HepG2 (cell line): Measurements from ENCODE around the gene ARL2. TPM values are rescaled to one million over a fixed set of nuclear protein-coding genes. Genes with fewer than 3 reads are reported as not detected.

Experiments used
- AKAP8 ChIP-seq: sonication (generic); formaldehyde crosslinking; IDR thresholded peaks from 2 replicates; pipeline ENCODE4 v1.5.1; 2020; ENCODE audit warnings: mild to moderate bottlenecking, missing genetic modification reagents
- DNMT1 ChIP-seq: sonication (generic); formaldehyde crosslinking; IDR thresholded peaks from 2 replicates; pipeline ENCODE4 v1.5.1; 2020; ENCODE audit warnings: mild to moderate bottlenecking, missing genetic modification reagents
- DZIP1 ChIP-seq: sonication (generic); formaldehyde crosslinking; IDR thresholded peaks from 2 replicates; pipeline ENCODE4 v1.5.0; 2020; ENCODE audit warnings: mild to moderate bottlenecking, missing genetic modification reagents
- FOXA1 ChIP-seq, 2 experiments: fragments of 450-650 bp in 1 of 2; sonication (generic) in 1 of 2; formaldehyde crosslinking in 1 of 2; IDR thresholded peaks; 2 replicates each; pipeline versions ENCODE4 v1.4.0 to v1.6.1; 2016 to 2020; ENCODE audit warnings: missing genetic modification reagents in 1 of 2
- IRF2 ChIP-seq: IDR thresholded peaks from 2 replicates; pipeline ENCODE4 v1.6.1; 2018; ENCODE audit warnings: missing genetic modification reagents, missing compliant biosample characterization
- NCOA1 ChIP-seq: sonication (generic); formaldehyde crosslinking; IDR thresholded peaks from 2 replicates; pipeline ENCODE4 v1.9.0; 2021; ENCODE audit warnings: missing genetic modification reagents
- POGZ ChIP-seq: sonication (generic); formaldehyde crosslinking; IDR thresholded peaks from 2 replicates; pipeline ENCODE4 v1.4.0; 2020; ENCODE audit warnings: mild to moderate bottlenecking, missing genetic modification reagents
- RARA ChIP-seq: IDR thresholded peaks from 2 replicates; pipeline ENCODE4 v1.6.1; 2016; ENCODE audit warnings: missing genetic modification reagents, missing compliant biosample characterization
- SATB2 ChIP-seq: sonication (generic); formaldehyde crosslinking; IDR thresholded peaks from 2 replicates; pipeline ENCODE4 v1.5.0; 2020; ENCODE audit warnings: missing genetic modification reagents
- SP2 ChIP-seq: sonication (generic); formaldehyde crosslinking; IDR thresholded peaks from 2 replicates; pipeline ENCODE4 v1.5.1; 2020; ENCODE audit warnings: mild to moderate bottlenecking, missing genetic modification reagents
- SRSF1 ChIP-seq: fragments of 200-400 bp; formaldehyde crosslinking; optimal IDR thresholded peaks from 2 replicates; pipeline ENCODE3; 2017; ENCODE audit warnings: mild to moderate bottlenecking, low read depth, low read length, moderate library complexity
- THYN1 ChIP-seq: sonication (generic); formaldehyde crosslinking; IDR thresholded peaks from 2 replicates; pipeline ENCODE4 v1.8.1; 2023; ENCODE audit warnings: low read depth, mild to moderate bottlenecking, moderate library complexity, missing genetic modification reagents, borderline replicate concordance
- ZBTB7B ChIP-seq: sonication (generic); formaldehyde crosslinking; IDR thresholded peaks from 2 replicates; pipeline ENCODE4 v1.4.0; 2020; ENCODE audit warnings: missing genetic modification reagents
- ZGPAT ChIP-seq: IDR thresholded peaks from 2 replicates; pipeline ENCODE4 v1.6.1; 2016; ENCODE audit warnings: mild to moderate bottlenecking
- ZNF251 ChIP-seq: sonication (generic); formaldehyde crosslinking; IDR thresholded peaks from 2 replicates; pipeline ENCODE4 v1.9.0; 2021; ENCODE audit warnings: mild to moderate bottlenecking, missing genetic modification reagents
- ZNF383 ChIP-seq: sonication (generic); formaldehyde crosslinking; IDR thresholded peaks from 2 replicates; pipeline ENCODE4 v1.4.0; 2020; ENCODE audit warnings: missing genetic modification reagents, mild to moderate bottlenecking, borderline replicate concordance
- ZNF430 ChIP-seq: sonication (generic); formaldehyde crosslinking; IDR thresholded peaks from 2 replicates; pipeline ENCODE4 v1.9.0; 2021; ENCODE audit warnings: mild to moderate bottlenecking, missing genetic modification reagents
- ZNF441 ChIP-seq: sonication (generic); formaldehyde crosslinking; IDR thresholded peaks from 2 replicates; pipeline ENCODE4 v1.7.0; 2021; ENCODE audit warnings: missing genetic modification reagents, borderline replicate concordance
- ZNF512B ChIP-seq: sonication (generic); formaldehyde crosslinking; IDR thresholded peaks from 2 replicates; pipeline ENCODE4 v1.5.1; 2020; ENCODE audit warnings: missing genetic modification reagents, mild to moderate bottlenecking, borderline replicate concordance
- ZNF614 ChIP-seq: IDR thresholded peaks from 2 replicates; pipeline ENCODE4 v1.6.1; 2018; ENCODE audit warnings: missing biosample characterization, missing genetic modification reagents, inconsistent platforms, borderline replicate concordance
- ZNF616 ChIP-seq: sonication (generic); formaldehyde crosslinking; IDR thresholded peaks from 2 replicates; pipeline ENCODE4 v1.5.0; 2020; ENCODE audit warnings: low read depth, mild to moderate bottlenecking, missing genetic modification reagents
- ZNF629 ChIP-seq: sonication (generic); formaldehyde crosslinking; conservative IDR thresholded peaks from 2 replicates; pipeline ENCODE4 v1.5.0; 2020; ENCODE audit warnings: missing genetic modification reagents
- ZNF678 ChIP-seq: sonication (generic); formaldehyde crosslinking; IDR thresholded peaks from 2 replicates; pipeline ENCODE4 v1.4.0; 2020; ENCODE audit warnings: mild to moderate bottlenecking, missing genetic modification reagents
- ZNF782 ChIP-seq: sonication (generic); formaldehyde crosslinking; IDR thresholded peaks from 2 replicates; pipeline ENCODE4 v1.4.0; 2020; ENCODE audit warnings: missing genetic modification reagents, mild to moderate bottlenecking, borderline replicate concordance
- polyA plus RNA-seq, 8 experiments: library from polyadenylated mRNA; depleted of rRNA in 3 of 8; stranded (reverse) in 7 of 8; unstranded in 1 of 8; fragments of >200 nt; fragmentation: Illumina TruSeq in 4 of 8; extraction: Trizol in 4 of 8; gene quantifications; 2 replicates each; pipeline versions ENCODE4 v1.2.1 to v1.2.3, GENCODE V29; 2011 to 2016; ENCODE audit warnings: low read depth in 4 of 8, missing spikeins in 1 of 8, mixed read lengths in 1 of 8; ENCODE audit not compliant: insufficient read depth in 1 of 8
- total RNA-seq, 5 experiments: library from RNA; depleted of rRNA; stranded (reverse); fragments of >200 nt; fragmentation: Illumina TruSeq; extraction: Trizol; gene quantifications; 2 replicates each; pipeline ENCODE4 v1.2.3, GENCODE V29; 2016; ENCODE audit warnings: low read depth in 1 of 5

The ARL2 gene
- total and polyA plus RNA-seq, 2 of the 13 experiments (the other 11 are each of a cell fraction or from before 2014, with no cell fraction given) = 82.9 to 84.4 TPM

GRCh38 chr11:64987998-64988854, 25.7 kb upstream of the ARL2 start (continued):
- no peak for TF ChIP-seq ZNF614
- TF ChIP-seq NCOA1 (CRISPR knock-in tag) = no peak
- TF ChIP-seq ZNF383 (CRISPR knock-in tag) = no peak
- no peak for TF ChIP-seq SP2 (CRISPR knock-in tag)
- TF ChIP-seq ZNF430 = no peak
- no peak for TF ChIP-seq FOXA1 (IDR thresholded peaks at IDR 0.05)
- TF ChIP-seq FOXA1 (CRISPR knock-in tag; IDR thresholded peaks at IDR 0.05) = no peak
- no peak for TF ChIP-seq SRSF1
- no peak for TF ChIP-seq IRF2
- no peak for TF ChIP-seq ZNF616 (CRISPR knock-in tag)
- no peak for TF ChIP-seq ZNF512B (CRISPR knock-in tag)
- no peak for TF ChIP-seq DZIP1 (CRISPR knock-in tag)
- peak; percentile 44; the same call in 1 of the 2 replicates for TF ChIP-seq ZBTB7B (CRISPR knock-in tag)
- peak; percentile 53; the same call in 1 of the 2 replicates for TF ChIP-seq AKAP8 (CRISPR knock-in tag)
- TF ChIP-seq DNMT1 (CRISPR knock-in tag) = no peak
- TF ChIP-seq SATB2 (CRISPR knock-in tag) = no peak
- TF ChIP-seq RARA (CRISPR knock-in tag) = 0 out of 2 replicates have a peak, but pooled peaks have one; percentile 6
- TF ChIP-seq ZNF629 (CRISPR knock-in tag) = no peak
- no peak for TF ChIP-seq POGZ (CRISPR knock-in tag)
- TF ChIP-seq ZNF441 (CRISPR knock-in tag) = no peak
- no peak for TF ChIP-seq THYN1 (CRISPR knock-in tag)
- no peak for TF ChIP-seq ZNF782 (CRISPR knock-in tag)
- no peak for TF ChIP-seq ZGPAT (CRISPR knock-in tag)
- TF ChIP-seq ZNF251 (CRISPR knock-in tag) = no peak
- no peak for TF ChIP-seq ZNF678 (CRISPR knock-in tag)
